GM18858 (cell line): ENCODE measurements around the gene DNTT.

Source experiments
- ATAC-seq: cut with Tn5 transposase; IDR thresholded peaks from one replicate; pipeline ENCODE4 v1.9.1; 2021; ENCODE audit not compliant: unreplicated experiment

DNTT gene

DNA sequence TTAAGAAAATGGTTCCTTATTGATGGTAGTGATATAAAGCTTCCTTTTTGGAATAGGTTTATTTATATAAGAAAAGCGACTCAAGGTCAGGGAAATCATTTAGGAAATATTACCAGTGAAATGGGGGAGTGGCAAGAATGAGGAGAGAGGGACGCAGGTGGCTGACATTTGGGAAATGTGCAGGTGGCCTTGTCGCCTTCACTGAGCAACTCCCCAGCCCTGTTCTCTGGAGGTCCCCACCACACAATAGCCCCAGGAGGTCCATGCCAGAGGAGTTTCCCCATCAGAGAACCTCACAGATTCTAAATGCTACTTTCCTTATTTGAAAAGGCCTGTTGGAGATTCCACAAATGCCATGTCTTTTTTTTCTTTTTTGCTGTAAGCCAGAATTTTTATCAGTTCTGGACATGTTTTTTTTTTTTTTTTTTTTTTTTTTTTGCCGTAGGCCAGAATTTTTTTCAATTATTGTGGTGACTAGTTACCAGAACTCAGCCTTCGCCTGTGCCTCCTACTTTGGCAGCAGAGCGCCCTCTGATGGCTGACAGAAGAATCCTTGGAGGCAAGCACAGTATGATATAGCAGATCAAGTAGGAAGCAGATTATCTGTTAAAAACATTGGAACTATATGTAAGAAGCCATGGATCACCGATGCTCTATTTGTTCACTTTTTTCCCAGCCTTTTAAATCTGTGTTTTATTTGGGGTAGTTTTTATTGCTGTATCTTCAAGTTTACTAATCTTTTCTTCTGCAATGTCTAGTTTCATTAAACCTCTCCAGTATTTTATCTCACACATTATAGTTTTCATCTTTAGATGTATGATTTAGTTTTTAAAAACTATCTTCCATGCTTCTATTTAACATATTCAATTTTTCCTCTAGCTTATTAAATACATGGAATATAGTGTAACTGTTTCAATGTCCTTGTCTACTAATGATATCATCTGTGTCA is 36.0 kb downstream of the DNTT start:
- ATAC-seq = no peak

DNA sequence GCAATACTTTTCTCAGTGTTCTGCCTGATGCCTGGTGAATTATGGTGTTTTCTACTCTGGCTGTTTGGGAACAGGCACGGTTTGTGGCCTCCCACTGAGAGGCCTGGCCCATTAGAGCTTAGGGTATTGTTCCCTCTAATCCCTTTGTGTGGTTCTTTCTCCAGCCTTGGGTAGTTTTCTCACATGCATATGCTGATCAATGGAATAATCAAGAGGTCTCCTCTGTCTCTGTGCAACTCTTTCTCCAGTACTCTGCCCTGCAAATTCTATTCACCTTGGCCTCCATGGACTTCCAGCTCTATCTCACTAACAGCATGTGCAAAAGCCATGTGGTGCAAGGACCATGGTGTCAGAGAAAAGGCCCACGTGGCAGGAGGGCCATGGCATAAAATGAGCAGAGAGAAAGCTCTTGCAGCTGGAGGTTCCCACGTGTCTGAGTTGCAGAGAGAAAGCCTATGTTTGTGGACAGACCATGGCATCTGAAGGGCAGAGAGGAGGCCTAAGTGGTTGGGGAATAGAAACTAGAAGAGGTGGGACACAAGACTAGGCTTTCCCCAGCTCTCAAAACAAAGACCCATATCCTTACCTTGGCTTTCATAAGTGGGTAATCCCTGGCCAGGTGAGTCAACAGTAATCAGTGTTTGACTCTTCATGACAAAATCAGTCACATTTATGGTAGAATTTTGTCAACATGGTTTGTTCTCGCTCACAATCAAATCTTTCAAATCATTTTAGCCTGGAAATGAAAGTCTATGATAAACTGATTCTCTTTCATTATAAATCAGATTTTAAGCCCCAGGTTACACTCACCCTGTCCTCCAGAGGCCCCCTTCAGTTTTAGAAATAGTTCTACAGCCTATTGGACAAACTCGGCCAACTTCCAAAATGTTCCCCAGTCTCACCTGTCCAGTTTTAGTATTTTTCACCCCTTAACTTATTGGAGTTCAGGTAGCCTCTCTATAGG is 37.3 kb downstream of the DNTT start:
- ATAC-seq = no peak

DNA sequence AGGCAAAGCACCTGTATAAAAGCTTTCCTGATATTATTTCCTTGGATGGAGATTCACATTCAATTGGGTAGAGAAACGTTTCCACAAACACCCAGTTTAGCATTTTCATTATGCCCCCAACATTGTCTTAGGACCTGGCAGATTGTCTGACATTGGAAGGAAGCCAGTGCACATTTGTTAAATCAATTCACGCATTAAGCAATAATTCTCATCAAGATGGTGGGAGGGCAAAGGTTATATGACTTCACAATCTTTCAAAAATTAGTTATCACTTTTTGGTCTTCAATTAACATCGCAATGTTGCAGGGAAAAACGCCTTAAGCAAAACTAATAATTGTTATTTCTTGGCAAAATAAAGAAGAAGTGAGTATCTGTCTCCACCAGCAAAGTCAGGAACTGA is 38.2 kb downstream of the DNTT start:
- ATAC-seq = no peak

DNA sequence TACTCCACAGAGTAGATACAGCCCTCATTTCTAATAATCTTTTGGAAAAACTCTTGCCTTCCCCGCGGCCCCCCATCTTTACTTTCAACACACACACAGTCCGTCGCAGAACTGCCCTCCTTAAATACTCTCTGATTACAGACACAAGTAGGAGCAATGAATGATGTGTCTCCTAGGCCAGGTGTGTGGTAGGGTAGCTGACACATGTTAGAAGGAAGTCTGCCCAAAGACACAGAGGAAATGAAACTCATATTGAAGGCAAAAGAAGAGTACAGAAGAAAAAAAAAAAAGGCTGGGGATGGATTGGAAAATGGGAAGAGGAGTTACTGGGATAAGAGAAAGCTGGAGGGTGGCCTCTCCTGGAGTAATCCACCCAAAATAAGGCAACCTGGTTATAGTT is 39.9 kb downstream of the DNTT start:
- no peak for ATAC-seq

DNA sequence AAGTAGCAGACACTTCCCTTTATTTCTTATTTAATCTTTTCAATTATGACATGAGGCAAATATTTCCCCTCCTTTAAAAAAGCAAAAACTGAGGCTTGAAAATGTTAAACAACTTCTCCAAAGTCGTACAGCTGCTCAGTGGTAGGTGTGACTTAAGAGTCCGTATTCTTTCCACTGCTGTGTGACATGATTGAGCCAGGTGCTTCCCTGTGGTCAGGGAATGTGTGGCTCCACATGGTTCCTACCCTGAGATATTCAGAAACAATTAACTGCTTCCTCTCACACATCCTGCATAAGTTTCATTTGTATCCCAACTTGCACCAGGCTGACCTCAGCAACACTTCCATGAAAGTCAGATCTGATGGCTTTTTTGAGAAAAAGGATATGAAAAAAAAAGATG is 41.0 kb downstream of the DNTT start:
- no peak for ATAC-seq

DNA sequence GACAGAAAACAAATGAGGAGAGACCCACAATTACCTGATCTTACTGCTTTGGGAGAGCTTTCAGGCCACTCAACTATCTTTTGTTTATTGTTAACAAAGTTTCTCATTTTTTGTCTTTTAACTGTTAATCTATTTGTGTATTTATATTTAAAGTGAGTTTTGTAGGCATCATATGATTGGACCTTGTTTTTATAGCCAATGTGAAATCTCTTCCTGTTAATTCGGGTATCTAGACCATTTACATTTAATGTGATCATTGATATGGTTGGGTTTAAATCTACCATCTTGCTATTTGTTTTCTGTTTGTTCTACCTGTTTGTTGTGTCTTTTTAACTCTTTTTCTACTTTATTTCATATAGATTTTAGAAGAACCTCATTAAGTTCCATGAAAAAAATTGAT is 42.1 kb downstream of the DNTT start:
- ATAC-seq = no peak

DNA sequence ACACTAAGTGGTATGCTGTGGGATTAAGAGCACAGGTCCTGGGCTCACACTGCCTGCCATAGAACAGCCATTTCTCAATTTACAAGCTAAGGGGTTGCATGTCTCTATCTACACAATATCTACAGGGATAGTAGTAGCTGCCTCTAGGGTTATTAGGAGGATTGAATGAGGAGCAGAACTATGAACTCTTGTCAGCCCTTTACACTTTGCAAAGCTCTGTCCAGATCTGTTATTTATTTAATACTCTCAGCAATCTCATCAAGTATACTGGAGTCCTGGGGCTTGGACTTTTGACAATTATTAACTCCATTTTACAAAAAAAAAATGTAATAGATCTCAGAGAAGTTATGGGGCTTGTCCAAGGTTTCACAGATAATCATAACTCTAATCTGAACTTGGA is 47.8 kb downstream of the DNTT start:
- ATAC-seq = no peak

DNA sequence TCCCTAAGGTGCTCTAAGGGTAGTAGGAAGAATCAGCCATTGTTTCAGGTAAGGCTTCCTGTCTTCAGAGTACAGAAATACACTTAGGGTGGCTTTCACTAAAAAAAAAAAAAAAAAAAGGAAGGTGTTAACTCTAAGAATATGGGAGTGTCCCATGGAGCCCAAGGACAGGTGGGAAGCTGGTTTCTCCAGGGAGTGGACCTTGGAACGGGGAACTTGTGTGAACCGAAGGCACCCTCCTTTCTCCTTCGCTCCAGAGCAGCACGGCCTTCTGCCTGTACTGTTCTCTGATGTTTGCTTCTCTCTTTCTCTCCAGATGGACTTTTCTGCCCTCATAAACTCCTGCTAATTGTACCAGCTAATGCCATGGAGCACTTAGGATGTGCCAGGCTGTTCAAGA is 48.3 kb downstream of the DNTT start:
- no peak for ATAC-seq

DNA sequence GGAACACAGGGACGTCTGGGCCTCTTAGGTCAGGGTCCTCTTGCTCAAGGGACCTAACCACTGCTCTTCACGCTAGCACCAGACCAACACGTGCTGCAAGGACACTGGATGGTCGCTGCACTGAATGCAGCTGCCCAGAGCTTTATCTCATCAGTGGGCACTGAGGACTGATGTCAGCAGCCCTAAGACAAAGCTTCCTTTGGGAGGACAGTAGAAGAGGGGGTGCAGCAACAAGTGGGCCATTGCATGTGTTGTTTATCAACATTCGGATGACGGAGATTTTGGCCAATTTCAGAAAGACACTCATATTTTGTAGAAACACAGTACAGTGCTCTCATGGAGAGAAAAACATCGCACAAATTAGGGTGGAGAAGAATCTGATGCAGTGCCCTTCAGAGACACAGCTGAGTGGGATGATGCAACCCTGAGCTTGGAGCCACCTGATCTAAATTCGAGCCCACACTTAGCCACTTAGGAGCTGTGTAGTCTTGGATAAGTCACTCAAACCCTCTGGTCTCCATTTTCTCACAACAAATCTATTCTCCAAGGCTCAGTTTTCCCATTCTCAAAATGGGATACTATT is 52.9 kb downstream of the DNTT start:
- ATAC-seq = no peak

DNA sequence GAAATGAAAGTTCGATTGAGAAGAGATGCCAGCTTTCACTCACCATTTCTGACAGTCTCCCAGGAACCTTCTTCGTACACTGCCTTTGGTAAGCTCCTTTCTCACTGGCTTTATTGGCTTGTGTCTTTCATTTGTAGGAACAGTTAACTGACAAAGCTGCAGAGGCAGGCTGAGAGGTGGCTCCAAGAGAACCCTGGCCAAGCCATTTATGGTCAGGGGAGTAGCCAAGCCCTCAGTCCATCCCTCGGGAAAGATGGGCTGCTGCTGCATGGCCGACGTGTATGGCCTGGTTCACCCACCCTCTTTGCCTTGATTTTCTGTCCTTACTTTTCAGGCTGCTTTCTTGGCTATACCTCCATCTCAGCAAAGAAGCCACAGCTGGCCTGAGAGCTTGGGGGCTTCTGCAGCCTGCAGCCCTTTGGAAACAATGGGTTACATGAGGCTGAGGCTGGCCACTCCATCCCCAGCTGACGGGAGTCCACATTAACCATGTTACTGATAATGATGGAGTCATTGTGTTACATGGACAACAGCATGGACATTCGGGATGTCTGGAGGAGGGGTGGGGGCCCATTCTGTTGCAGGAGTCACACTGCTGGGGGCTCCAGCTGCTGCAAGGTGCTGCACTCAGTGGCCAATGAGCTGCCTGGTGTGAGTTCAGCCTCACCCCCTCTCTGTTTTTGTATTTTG is 54.8 kb downstream of the DNTT start, which contains the start of gene OPALIN:
TSS of gene OPALIN (minus strand) at position 152 of the 690 bp plus-strand sequence. CDS start at position 46, 106 bp downstream.
- ATAC-seq = no peak

DNA sequence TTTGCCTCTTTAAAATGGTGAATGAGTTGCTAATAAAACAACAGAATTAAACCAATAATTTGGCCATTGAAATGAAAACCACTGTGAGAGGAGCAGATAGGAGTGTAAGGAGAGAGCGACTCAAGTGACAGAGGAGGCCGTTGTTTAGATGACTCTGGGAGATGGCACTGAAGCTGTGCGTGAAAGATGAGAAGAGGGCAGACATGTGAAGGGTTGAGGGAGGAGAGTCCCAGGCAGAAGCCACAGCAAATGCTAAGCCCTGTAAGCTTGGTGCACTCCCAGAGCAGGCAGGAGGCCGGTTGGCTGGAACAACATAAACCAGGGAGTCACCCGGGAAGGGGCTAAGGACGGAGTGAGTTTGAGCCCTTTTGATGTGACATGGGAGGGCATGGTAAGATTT is 55.4 kb downstream of the DNTT start:
- ATAC-seq = no peak

DNA sequence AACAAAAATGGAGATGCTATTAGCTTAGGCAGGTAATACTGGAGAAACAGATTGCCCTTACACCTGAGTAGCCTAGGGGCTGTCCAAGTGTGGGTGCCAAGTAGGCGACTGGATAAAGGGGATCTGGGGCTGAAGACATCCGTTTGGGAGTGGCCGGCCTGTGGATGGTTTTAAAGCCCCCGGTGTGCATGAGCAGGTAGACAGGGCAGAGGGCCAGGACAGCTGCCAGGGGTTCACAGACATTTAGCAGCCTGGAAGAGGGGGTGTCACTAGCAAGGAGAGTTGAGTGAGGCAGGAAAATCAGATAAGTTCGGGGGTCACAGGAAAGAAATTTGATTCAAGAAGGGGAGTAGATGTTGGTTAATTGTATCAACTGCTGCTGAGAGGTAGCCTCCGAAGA is 56.1 kb downstream of the DNTT start:
- no peak for ATAC-seq

DNA sequence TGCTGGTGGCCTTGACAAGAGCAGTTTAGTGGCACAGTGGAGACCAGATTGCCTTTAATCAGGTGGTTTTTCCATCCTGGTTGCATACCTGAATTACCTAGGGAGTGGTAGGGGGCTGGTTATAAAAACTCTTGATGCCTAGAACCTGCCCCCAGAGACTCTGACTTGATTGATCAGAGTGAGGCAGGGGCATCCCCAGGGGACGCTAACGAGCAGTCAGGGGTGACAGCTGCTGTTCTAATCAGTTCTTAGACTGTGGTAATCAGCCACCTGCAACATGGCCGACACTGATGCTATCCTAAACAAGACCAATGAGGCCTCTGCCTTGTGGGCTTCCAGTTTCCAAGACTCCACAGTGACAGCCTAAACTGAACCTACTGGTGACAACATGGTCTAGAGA is 56.5 kb downstream of the DNTT start:
- no peak for ATAC-seq

DNA sequence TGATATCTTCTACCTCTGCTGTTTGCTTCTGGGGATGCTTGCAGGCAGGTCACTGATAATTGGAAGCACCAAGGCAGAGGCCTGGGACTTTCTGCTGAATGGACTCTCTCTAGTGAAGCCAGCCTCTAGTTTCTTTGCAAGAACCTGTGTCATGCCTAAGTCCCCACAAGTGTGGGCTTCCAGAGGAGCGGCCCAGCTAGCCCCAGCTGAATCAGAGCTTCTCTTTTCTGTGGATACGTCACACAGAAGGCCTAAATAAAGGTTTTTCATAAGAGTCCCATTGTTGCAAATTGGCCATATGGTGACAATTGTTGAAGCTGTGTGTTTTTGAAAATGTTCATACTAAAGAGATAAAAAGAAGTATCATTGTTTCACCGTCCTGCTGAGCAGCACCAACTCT is 61.3 kb downstream of the DNTT start:
- ATAC-seq = no peak

DNA sequence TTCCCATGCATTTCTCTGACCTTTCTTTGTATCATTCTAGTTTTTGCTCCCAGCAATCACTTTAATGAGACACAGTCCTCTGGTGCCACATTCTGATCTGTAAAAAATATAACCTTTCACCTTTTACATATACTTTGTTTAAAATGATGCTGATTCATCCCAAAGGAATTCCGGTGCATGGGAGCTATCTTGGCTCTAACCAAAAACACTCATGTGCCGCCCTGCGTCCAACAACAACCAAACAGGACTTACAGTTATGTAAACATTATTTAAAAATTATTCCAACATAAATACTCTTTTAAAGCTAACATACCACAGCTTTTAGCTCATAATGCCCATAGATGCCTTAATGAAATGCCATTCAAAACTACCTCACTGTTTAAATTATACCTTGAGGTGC is 62.3 kb downstream of the DNTT start:
- no peak for ATAC-seq

DNA sequence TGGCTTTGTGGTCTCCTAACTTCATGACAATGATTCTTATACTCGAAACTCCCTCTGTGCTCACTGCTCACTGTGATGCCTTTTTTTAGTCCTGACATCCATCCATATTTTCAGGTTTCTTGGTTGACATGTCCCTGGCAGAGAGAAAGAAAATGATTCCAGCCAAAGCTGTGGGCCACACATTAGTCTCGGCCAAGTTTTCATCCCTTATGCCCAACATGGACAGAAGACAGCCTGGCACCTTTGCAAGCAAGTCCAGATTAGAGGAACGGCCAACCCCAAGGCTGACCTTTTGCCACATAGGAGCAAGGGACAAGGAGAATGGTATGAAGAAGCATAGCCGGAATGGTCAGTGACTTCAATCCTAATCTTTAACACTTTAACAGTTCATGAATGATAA is 63.2 kb downstream of the DNTT start:
- ATAC-seq = no peak

DNA sequence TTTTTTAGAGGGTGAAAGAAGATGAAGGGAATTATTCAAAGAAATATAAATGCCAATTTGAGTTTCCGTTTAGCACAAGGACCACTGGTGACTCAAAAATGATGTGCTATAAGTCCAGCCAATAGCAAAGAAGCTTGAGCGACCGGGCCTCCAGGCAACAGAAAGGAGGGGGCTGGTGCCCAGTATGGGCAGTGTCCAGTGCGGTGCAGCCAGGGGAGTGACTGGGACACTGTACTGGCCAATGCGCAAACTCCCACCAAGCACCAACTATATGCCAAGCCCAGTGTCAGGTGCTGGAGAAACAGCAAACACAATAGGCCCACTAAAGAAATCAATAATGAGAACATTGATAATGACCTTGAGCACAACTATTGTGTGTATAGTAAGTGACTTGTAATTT is 64.7 kb downstream of the DNTT start:
- ATAC-seq = no peak

DNA sequence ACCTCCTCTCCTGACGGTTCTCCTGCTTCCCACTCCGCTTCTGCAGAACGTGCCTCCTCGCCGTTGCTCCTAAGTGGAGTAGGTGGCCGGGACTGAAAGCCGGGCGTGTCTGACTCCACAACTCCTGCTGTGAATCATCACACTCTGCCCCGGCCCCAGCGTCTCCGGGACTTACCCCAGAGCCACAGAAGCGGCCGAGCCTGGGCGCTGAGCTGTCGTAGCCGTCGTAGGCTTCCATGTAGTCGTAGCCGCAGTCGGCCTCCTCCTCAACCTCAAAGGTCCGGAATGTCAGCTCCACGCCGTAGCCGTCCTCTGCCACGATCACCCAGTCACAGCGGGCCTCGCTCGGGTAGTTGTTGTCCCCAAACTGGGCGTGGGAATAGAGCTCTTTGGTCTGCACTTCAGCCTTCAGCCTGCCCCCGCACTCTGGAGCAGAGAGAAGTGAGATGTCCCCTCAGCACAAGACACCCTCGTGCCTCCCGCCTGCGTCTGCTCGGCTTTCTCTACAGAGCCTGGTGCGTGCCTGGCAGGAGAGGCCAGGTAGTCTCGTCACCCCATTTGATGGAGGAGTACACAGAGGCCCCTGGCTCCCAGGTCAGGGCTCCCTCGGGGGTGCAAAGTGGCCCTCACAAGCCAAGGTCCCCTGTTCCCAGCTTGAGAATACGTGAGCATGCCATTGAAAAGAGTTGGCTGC is 65.8 kb downstream of the DNTT start:
- ATAC-seq = no peak

DNA sequence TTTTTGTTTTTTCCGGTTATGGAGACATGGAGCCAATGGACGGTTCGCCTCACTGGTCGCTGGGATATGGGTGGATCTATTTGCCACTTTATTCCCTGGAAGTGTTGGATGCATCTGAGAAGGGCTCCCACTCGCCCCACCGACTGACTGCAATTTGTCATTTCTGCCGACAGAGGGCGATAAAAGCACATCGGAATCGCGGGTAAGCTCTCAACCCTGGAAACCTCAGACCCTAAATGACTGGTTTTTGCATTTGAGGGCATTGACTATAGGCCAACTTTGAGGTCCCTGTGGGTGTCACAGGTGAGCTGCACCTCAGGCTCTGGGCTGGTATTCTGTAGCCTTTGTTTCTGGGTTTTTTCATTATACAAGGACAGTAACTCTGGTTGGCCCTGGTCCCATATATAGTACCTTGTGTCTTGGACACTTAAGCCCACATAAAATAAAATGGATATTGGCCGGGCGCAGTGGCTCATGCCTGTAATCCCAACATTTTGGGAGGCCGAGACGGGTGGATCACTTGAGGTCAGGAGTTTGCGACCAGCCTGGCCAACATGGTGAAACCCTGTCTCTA is 66.4 kb downstream of the DNTT start:
- no peak for ATAC-seq

DNA sequence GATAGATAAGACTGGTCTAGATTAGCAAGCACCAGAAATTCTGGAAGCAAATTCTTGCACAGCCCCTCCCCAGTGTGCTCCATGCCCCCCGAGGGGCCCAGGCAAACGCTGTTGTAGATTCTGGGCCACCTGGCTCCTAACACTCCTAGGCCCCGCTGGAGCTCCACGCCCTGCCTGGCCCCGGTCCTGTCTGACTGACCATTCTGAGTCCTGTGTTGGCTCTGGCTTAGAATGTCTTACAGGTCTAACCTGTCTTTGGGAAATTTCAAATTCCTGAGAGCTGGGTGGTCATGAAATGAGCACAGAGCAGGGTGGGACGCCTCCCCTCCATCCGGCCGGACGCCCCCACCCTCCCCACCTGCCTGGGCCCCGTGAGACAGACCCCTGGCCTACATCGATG is 67.1 kb downstream of the DNTT start:
- no peak for ATAC-seq
